Kidney epithelial cell (primary cell): ENCODE results near the gene HOMER3. TPM values are rescaled to one million over a fixed set of nuclear protein-coding genes. Genes with fewer than 3 reads are reported as not detected.
"Not testable (repeated sequence)": the region's sequence is repeated elsewhere in the genome, so short reads cannot be mapped to it uniquely, and the experiment has no call there.

ENCODE experiments used
- DNase-seq: peaks from one replicate; pipeline ENCODE4 v3.0.0-alpha.2; 2010; ENCODE audit warnings: low read depth
- H3K27me3 ChIP-seq: 2 replicates; pipeline ENCODE4 v1.6.0; 2011; ENCODE audit warnings: low read length; ENCODE audit not compliant: control insufficient read depth, insufficient read depth
- H3K36me3 ChIP-seq: 2 replicates; pipeline ENCODE4 v1.5.1; 2011; ENCODE audit warnings: low read length; ENCODE audit not compliant: control insufficient read depth, insufficient read depth
- H3K4me3 ChIP-seq: 2 replicates; pipeline ENCODE4 v1.5.1; 2011; ENCODE audit warnings: low read depth, mild to moderate bottlenecking, control low read depth, low read length
- total RNA-seq: library from RNA; depleted of rRNA; stranded (reverse); fragments of >200 nt; gene quantifications from 2 replicates; pipeline ENCODE4 v1.2.3, GENCODE V29; 2015
- TF ChIP-seq, protein P1 (sequence below): IDR thresholded peaks from 2 replicates; pipeline ENCODE4 v1.5.1; 2011; ENCODE audit warnings: mild to moderate bottlenecking, moderate library complexity, low read length, control low read depth, inconsistent platforms; ENCODE audit not compliant: insufficient read depth, poor library complexity, severe bottlenecking

HOMER3 gene
- total RNA-seq, 1 donor from 2014 or later, result 109 TPM

DNA sequence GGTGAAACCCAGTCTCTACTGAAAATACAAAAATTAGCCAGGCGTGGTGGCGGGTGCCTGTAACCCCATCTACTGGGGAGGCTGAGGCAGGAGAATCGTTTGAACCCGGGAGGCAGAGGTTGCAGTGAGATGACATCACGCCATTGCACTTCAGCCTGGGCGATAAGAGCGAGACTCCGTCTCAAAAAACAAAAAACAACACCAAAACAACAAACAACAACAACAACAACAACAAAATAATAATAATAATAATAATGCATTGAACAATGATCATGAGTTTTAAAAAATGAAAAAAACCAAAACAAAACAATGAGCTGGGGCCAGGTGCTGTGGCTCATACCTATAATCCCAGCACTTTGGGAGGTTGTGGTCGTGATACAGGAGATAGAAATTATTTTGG lies 23.1 kb upstream of the HOMER3 start:
- DNase-seq, result no peak
- no peak overlapping the region for H3K4me3 ChIP-seq
- TF ChIP-seq, protein P1, sequence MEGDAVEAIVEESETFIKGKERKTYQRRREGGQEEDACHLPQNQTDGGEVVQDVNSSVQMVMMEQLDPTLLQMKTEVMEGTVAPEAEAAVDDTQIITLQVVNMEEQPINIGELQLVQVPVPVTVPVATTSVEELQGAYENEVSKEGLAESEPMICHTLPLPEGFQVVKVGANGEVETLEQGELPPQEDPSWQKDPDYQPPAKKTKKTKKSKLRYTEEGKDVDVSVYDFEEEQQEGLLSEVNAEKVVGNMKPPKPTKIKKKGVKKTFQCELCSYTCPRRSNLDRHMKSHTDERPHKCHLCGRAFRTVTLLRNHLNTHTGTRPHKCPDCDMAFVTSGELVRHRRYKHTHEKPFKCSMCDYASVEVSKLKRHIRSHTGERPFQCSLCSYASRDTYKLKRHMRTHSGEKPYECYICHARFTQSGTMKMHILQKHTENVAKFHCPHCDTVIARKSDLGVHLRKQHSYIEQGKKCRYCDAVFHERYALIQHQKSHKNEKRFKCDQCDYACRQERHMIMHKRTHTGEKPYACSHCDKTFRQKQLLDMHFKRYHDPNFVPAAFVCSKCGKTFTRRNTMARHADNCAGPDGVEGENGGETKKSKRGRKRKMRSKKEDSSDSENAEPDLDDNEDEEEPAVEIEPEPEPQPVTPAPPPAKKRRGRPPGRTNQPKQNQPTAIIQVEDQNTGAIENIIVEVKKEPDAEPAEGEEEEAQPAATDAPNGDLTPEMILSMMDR, result no peak
- H3K36me3 ChIP-seq, result no peaks in the 10 kb centered on the region
- H3K27me3 ChIP-seq, result peaks cover 11% of the 10 kb centered on the region

DNA sequence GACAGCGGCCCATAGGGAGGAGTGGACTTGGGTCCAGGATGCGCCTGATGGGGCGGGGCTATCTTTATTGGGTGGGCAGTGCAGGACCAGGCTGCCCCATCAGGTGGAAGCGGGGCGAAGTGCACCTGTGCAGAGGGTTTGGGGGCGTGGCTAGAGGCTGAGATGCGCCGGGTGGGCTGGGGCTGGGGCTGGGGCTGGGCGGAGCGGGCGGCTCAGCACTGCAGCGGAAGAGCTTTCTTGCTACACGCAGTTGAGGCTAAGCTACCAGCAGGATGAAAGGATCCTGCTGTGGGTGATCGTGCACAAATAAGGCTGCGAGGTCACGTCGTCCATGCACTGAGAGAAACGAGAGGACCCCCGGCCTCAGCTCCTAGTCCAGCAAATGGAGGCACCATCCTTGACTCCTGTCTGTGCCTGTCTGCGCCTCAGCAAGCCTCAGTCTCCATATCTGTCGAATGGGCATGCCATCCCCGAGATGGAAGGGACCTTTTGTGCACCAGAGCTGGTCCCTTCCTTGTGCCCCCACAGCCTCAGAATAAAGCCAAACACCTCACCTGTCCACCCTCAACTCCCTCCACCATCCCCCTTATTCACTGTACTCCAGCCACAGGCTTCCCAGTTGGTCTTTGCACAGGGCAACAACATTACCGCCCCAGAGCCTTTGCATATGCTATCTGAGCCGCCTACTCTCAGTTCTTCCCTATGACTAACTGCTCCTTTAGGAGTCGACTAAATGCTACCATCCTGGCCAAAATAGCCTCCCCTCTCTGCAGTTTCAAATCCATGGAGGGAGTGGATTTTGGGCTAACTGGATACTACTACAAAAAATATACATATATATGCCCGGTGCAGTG lies 21.0 kb upstream of the HOMER3 start:
- H3K36me3 ChIP-seq, result no peaks in the 10 kb centered on the region
- TF ChIP-seq, protein P1, result no peak
- no peak overlapping the region for H3K4me3 ChIP-seq
- DNase-seq, result no peak
- H3K27me3 ChIP-seq, result peaks cover 11% of the 10 kb centered on the region

- peaks cover 11% of the 10 kb centered on the region for H3K27me3 ChIP-seq
- H3K36me3 ChIP-seq, result no peaks in the 10 kb centered on the region
- no peak overlapping the region for H3K4me3 ChIP-seq
- TF ChIP-seq, protein P1, result no peak
- DNase-seq, result no peak
These were observed 19.4 kb upstream of the HOMER3 start for GRCh38 chr19:18960370-18960769.

DNA sequence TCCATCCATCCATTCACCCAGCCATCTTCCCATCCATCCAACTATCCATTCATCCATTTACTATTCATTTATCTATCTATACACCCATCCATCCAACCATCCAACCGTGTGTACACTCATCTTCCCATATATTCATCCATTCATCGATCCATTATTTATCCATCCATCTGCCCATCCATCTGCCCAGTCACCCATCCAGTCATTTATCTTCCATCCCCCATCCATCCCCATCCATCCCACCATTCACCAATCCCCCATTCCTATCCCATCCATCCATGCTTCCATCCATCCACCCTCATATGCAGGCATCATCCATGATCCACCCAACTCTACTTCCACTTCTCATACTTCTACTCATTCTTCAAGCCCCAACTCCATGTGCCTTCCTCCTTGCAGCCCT lies 14.0 kb upstream of the HOMER3 start:
- TF ChIP-seq, protein P1, result no peak
- no peak overlapping the region for H3K4me3 ChIP-seq
- no peaks in the 10 kb centered on the region for H3K36me3 ChIP-seq
- H3K27me3 ChIP-seq, result peaks cover 4% of the 10 kb centered on the region
- no peak for DNase-seq

- TF ChIP-seq, protein P1, result no peak
- Histone ChIP-seq H3K36me3 (no peaks in the 10 kb centered on the region), H3K4me3 (no peak overlapping the region), H3K27me3 (peaks cover 4% of the 10 kb centered on the region)
- DNase-seq, result no peak
These were observed 13.1 kb upstream of the HOMER3 start for GRCh38 chr19:18954094-18954493.

DNA sequence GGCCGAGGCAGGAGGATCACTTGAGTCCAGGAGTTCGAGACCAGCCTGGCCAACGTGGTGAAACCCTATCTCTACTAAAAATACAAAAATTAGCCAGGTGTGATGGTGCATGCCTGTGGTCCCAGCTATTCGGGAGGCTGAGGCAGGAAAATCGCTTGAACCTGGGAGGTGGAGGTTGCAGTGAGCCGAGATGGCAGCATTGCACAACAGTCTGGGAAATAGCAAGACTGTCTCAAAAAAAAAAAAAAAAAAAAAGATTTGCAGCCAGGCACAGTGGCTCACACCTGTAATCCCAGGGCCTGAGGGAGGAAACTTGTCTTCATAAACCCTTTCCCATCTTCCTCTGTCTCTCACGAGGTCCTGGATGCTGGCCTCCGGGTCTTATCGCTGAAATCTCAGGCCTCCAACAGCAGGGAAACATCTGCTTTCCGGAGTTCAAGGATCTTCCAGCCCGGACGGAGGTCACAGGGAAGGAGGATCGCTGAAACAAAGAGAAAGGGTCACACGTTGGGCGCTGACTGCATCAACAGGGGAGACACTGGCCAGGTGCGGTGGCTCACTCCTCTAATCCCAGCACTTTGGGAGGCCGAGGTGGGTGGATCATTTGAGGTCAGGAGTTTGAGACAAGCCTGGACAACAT lies 11.5 kb upstream of the HOMER3 start:
- not testable (repeated sequence) for DNase-seq, H3K27me3 ChIP-seq

More for the DNA sequence above, 11.5 kb upstream of the HOMER3 start:
- not testable (repeated sequence) for H3K36me3 ChIP-seq, H3K4me3 ChIP-seq
